Stimulated activated CD8-positive, alpha-beta memory T cell treated with anti-CD3 and anti-CD28 coated beads, Interleukin-7, amount 100 ng/mL, for 4 hours (primary cell): ENCODE measurements around the gene LMTK2.
"Not testable (repeated sequence)": the region's sequence is repeated elsewhere in the genome, so short reads cannot be mapped to it uniquely, and the experiment has no call there.

ENCODE experiments used
- DNase-seq, 2 donors: peaks; one replicate each; pipeline ENCODE4 v3.0.0-alpha.2; 2020; ENCODE audit warnings: low read depth in 2 of 2

Gene LMTK2

DNA sequence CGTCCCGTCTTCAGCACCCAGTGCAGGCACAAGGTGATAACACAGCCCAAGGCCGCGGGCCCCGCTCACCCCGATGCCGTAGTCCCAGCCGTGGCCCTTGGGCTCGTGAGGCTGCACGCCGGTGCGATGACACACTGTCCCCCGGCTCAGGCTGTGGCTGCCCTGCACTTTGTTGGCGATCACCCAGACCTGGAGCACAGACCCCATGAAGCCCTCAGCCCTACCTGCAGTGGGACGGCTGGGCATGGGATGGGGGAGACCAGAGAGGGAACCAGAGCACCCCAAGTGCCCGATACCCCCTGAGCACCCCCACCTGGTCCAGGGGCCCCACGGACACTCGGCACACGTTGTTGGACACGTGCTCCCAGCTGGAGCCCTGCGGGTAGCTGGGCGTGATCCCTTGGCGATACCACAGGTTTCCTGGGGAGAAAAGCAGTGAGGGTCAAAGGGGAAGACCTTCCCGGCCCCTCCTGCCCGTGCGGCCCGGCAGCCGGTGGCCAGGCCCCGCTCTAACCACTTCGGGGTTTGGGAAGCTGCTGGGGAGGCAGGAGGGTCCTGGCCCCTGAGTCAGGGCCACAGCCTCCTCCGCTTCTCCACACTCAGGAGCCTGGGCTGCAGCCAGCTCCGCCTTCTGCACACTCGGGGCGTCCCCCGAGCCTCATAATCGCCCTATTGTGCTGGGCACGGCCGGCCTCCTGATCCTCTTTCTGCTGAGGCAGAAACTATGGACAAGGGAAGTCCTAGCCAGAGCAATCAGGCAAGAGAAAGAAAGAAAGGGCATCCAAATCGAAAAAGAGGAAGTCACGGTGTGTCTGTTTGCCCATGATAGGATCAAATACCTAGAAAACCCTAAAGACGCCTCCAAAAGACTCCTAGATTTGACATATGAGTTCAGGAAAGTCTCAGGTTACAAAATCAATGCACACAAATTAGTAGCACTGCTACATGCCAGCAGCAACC lies 111.2 kb downstream of the LMTK2 start:
- no peak for DNase-seq

DNA sequence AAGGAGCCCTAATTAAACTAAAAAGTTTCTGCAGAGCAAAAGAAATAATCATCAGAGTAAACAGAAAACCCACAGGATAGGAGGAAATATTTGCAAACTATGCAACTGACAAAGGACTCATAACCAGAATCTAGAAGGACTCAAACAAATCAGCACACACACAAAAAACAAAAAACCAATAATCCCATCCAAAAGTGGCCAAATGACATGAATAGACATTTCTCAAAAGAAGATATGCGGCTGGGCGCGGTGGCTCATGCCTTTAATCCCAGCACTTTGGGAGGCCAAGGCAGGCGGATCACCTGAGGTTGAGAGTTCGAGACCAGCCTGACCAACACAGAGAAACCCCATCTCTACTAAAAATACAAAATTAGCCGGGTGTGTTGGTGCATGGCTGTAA lies 112.7 kb downstream of the LMTK2 start:
- DNase-seq: not testable (repeated sequence)

DNA sequence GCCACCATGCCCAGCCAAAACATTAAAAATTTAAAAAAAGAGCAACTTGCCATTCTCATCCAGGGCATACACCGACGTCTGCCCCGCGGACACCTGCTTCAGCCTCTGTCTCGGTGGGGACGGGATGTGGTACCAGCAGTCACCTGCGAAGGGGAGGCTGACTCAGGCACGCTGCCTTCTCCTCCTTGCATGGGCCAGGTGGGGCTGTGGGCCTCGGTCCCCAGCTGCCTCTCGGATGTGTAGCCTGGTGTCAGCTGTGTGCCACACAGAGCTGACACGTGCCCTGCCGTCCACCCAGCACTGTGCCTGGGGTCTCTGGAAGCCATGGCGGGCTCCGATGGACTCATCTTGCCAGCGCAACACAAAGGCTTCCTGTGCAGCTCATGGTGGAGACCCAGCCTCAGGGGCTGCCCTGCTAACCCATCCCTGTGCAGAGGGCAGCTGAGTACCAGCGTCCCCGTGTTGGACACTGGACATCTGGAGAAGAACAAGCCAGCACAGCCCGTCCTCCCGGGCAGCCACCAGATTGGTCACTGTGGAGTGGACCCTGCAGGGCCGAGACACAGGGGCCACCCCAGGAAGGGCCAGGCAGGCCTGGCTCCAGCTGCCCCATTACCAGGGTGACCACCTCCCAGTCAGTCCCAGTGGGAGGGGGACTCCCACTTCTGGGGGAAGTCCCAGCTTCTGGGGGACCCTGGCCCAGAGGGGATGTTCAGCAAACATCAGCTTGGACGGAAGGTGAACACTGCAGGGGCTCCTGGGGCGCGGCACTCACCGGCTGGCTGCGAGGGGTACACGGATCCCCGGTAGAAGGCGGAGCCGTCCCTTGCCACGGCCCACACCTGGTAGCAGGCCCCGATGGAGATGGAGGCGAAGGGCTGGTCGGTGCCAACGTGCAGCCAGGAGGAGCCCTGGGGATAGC lies 115.2 kb downstream of the LMTK2 start:
- DNase-seq: no peak

DNA sequence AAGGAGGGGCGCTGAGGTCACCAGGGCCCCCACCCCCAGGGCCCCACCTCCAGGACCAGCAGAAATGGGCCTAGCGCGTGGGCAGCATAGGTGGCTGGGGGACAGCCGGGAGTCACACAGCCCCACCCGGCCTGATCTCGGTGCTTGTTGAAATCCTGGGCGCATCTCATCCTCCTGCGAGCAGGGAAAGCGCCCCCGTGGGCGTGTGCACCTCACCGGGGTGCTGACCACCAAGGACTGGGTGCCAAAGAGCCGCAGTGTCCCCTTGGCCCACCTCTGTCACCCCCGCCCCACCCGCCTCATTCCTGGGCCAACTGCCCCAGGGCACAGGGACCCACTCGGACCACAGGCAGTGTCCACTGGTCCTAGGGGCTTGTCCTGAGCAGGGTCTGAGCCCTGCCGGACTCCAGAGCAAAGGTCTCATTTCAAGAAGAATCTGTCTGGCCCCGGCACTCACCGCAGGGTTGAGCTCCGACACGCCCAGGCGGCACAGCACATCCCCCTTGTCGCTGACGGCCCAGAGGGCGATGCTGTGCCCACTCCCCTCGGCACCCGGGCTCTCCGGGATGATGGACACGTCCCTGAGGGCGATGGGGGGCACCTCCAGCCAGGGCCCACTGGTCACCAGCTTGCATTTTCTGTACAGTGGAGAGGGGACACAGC lies 116.0 kb downstream of the LMTK2 start:
- DNase-seq: no peak

DNA sequence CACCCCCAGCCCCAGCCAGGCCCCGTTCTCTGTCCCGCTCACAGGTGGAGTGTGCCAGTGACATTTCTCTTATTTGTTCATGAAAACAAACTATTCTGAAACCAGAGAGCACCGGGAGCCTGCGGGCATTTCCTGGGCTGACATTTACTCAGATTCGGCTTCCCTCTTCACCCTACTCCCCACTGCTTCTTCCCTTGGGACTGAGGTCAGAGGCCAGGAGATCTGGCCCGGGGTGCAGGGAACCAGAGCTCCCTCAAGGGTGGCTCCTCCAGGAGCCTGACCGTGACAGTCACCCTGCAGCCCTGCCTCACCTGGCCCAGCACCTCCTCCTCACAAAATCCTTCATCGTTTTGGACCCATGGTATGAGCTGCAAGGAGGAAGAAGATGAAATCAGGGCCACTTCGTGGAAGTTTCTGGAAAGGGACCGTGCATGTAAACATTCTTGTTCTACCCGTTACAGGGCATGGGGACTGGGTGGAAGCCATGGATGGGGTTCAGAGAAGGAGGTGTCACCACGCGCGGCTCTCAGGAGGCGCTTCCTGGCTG lies 116.8 kb downstream of the LMTK2 start:
- DNase-seq: no peak

DNA sequence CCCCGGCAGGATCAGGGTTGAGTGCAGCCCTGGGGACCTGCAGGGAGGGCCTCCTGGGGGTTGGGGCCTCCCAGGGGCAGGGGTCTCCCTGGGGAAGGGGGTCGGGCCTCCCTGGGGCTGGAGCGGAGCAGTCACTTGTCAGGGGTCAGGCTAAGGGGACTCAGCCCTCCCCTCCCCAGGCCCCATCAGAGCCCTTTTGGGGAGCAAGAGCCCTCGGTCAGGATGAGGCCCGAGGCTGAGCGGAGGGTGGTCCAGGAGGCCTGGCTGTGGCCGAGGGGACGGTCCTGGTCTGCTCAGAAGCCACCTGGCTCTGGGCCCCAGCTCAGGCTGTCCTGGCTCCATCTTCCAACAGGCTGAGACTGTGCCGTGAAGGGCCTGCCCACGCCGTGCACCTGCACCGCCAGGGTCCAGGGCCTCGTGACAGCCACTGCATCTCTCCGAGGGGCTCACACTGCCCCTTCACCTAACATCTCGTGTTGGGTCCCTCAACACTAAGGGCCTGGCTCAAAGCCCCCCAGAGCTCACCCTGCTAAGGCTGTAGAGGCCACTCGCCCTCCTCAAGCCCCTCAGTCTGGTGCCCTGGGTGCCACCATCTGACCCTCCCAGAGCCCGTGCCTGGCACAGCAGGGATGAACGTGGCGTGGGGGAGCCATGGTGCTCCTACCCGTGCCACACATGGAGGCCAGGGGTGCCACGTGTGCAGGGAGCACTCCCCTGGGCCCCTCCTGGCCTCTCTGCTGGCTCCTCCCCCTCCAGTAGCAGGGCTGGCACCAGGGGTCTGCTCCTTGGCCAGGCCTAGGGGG lies 117.4 kb downstream of the LMTK2 start:
- no peak for DNase-seq

DNA sequence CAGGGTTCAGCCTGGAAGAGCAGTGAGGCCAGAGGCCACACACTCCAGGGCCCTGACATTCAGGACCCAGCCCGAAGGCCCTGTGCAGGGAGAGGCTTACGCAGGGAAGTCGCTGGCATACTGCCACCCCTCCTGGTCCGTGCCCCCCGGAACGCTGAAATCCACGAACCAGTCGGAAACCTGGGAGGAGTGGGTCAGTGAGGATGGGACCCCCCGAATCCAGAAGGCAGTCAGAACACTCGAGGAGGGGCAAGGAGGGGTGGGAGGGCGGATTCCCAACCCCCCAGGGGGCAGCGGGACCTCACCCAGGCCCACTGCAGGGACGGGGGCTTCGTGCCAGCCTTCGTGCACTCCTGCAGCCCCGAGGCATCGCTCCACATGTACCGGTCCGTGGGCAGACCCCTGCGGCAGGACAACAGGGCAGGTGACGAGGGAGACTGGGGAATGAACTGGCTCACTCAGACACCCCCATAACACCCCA lies 118.1 kb downstream of the LMTK2 start:
- no peak for DNase-seq

DNA sequence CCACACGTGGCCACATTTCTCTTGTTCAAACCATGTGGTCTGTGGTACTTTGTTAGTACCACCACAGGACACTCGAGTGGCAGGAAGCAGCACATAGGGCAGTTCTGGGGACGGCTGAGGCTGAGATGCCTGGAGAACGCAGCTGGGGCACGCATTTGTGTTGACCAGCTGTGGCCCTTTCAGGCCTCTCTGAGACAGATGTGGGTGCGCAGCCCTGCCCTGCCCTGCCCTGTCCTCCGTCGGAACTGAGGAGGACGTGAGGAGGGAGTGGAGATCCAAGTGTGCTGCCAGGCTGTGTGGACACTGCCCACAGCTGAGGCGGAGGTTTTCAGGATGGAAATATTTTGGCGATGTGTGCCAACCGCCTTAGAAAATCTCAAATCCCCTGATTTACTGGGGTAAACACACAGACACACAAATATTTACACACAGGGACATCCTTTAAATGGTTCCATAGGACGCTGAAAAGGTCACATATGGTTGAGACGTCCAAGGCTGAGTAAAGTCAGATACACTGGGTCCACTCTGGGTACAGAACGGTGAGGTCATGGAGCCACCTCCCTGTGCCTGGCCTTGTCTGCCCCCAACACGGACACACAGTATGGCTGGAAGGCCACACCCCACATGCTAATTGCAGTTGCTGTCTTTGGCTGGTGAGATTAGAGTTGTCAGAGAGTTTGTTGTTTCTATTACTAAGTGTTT lies 119.4 kb downstream of the LMTK2 start:
- no peak for DNase-seq

DNA sequence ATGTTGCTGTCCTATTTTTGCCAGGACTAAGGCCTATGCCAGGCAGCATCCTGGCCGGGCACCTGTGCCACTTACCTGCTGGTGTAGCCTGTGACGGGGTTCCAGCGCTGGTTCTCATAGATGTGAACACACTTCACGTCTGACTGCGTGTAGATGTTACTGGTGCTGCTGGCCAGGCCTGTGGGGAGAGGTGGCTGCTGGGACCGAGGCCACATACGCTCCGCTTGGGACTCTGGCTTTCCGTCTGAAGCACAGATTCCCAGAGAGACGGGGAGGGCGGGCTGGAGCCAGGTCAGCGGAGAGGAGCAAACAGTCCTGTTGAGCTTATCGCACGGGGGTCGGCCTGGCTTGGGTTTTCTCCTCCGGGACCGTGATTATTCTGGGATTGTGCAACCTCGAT lies 121.3 kb downstream of the LMTK2 start:
- no peak for DNase-seq

DNA sequence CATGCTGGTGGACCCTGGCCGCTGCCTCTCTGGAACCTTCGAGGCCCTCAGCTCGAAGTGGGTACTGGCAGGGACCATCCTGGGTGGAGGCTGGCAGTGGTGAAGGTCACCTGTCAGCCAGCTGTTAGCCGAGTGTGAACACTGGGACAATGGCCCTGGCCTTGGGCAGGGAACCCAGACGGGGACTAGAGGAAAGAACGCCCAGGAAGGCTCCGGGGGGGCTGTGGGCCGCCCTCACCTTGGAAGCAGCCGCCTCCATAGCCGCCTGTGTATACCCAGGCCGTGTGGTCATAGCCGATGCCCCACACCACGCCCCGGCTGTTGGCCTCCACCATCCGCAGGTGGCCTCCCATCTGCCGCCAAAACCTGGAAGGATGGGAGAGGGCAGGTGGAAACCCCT lies 122.1 kb downstream of the LMTK2 start:
- DNase-seq: no peak

DNA sequence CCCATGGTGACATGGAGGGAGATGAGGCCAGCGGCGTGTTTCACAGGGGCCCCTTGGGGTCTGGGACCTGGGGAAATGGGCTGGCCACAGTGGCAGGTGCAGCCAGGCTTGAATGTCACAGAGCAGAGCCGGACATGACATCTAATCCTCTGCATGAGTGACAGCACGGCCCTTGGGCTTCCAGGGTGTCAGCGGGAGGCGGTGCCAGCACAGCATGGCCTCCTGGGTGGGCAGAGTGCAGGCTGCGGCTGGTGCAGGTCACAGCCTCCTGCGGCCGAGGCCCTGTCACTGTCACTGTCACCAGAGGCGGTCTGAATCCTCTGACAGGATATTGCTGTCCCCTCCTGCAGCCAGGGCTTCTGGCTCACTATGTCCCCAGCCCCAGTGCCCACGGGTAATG lies 122.8 kb downstream of the LMTK2 start:
- DNase-seq: no peak

DNA sequence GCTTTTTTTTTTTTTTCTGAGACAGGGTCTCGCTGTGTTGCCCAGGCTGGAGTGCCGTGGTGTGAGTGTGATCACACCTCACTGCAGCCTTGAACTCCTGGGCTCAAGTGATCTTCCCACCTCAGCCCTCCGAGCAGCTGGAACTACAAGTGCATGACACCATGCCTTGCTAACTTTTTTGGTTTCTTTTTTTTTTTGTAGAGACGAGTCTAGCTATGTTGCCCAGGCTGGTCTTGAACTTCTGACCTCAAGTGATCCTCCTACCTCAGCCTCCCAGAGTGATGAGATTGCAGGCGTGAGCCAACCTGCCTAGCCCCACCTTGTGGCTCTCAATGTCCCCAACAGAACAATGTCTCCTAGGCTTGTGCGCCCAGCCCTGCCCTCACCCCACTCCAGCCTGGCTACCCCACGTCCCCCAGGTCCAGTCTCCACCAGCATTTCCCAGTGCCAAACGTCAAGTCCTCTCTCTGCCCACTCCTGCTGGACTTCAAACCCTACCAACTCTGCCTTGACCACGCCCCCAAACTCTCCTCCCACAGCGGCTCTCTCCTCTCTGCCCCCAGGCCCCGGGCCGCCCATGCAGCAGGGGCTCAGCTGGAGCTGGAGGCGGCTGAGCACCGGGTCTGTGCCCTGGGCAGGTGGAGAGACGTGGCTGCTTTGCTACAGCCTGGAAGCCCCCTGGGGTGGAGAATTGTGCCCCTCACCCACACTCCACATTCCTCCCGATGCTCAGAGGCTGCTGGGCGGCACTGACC lies 123.5 kb downstream of the LMTK2 start:
- DNase-seq: no peak

DNA sequence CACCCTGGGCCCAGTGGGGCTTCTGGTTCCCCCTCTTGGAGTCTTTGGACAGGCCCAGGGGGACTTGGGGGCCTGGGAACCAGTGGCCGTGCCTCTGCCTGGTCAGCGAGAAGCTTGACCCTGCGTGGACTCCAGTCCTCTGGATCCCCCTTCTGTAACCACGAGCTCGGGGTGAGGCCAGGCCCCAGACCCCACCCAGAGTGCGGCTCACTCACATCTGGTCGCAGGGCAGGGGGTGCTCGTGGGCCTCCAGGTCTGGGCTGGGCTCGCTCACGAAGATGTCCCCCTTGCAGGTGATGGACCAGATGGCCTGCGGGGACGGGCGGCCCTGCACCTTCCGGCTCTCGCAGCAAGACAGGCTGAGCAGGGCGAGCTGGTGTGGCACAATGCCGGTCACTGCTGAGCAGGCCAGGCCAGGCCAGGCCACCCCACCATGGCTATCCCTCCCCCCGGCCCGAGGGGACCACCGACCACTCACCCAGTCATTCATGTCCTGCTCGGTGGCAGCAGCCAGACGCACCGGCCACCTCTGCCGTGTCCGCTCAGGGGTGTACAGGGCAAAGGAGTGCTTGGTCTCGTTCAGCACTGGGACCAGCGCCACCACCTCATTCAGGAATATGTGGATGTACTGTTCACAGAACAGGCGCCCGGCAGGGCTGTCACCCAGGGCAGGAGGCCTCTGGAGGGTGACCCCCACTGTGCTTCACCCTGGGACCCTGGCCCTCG lies 124.2 kb downstream of the LMTK2 start:
- no peak for DNase-seq

DNA sequence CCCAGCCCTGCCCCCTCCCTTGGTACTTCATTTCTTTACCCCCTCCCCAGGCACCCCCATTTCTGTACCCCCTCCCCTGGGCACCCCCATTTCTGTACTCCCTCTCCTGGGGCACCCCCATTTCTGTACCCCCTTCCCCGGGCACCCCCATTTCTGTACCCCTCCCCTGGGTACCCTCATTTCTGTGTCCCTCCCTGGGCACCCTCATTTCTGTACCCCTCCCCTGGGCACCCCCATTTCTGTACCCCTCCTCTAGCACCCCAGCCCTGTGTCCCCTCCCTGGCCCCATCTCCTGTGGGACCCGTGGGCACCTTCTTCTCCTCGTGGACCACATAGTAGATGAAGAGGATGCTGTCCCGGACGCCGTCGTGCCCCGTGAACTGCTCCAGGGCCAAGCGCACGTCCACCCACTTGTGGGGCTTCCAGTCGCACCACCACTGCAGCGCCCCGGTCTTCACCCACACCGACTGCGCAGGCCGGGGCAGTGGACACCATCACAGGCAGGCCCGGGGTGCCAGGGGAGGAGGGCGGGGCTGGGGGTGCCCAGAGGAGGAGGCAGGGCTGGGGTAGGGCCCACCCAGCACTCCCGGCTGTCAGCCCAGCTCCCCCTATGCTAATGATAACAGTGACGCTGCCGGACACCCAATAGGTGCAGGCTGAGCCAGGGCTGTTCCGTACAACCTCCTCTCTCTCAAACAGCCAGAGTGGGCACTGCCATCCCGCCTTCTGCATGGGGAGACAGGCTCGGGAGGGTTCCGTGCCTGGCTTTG lies 125.0 kb downstream of the LMTK2 start:
- no peak for DNase-seq

DNA sequence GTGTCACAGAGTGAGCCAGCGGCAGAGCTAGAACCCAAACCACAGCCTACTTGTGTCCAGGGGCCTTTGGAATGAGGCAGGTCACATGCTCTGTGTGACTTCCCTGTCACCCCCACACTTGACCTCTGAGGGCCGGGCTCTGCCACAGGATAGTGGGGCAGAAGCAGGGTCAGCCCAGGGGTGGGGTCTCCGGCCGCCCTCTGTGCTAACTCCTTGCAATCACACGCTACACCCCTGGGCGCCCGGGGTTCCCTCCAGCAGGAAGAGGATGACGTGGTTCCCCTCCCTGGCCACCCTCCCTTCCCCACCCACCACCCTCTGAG lies 125.6 kb downstream of the LMTK2 start:
- no peak for DNase-seq

DNA sequence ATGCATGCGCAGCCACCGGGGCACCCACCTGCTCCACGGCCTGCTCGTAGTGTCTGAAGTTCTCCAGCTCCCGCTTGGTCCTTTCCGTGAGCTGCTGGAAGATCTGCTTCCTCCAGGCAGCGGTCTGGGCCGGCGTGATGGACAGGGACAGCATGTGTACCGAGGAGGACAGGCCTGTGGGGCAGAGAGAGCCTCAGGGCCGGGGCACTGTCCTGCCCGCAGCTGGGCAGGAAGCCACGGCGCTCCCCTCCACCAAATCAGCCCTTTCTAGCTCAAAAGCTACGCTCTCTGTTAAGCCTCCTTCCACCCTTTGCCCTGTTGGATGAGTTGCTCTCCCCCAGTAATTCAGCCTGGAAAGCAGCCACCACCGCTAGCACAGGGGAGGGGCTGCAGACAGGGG lies 126.1 kb downstream of the LMTK2 start:
- DNase-seq: no peak

DNA sequence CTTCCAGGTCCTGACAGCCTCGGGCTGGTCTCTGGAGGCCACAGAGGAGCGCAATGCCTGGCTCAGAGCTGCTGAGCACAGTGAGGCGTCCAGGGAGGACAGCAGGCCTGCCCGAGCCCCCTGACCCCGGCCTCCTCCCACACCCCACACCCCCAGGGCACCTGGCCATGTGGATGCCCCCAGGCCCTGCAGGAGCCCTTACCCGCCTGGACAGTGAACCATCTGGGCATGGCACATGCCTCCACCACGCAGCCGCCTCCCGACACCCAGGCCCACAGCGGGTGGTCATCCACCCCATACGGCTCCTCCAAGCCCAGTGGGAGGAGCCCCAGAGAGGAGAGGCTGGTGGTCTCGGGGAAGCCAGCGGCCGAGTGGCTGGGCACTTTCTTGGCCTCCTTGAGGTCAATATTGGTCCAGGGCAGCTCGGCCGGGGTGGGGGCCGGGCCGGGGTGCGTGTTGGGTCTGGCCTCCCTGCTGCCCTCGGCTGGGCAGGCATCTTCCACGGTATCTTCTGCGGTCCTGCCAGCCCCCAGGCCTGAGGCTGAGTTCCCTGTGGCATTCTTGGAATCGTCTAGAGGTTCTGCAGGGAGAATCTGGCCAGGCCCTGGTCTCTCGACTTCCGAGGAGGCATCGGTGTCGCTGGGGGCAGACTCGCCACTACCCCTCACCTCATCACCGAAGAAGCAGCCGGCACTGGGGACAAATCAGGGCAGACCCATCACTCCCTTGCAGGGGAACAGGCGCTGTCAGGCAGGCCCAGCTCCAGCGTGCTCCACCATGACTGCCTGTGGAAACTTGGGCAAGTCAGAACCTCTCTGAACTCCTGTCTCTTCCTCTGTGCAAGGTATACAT lies 126.8 kb downstream of the LMTK2 start:
- DNase-seq: no peak
